ENCODE measurements around the gene CACNG4. TPM values are rescaled to one million over a fixed set of nuclear protein-coding genes. Genes with fewer than 3 reads are reported as not detected.
A peak's percentile ranks its signal among the peaks of the same experiment; 100 is the strongest.
"Not testable (repeated sequence)": the region's sequence is repeated elsewhere in the genome, so short reads cannot be mapped to it uniquely, and the experiment has no call there.

Gene CACNG4
- total RNA-seq, 1 donor from 2014 or later = 1.6 TPM

- DNase-seq = peak; percentile 60
Observed at GRCh38 chr17:66964930-66965800, 658 bp downstream of the CACNG4 start.

DNA sequence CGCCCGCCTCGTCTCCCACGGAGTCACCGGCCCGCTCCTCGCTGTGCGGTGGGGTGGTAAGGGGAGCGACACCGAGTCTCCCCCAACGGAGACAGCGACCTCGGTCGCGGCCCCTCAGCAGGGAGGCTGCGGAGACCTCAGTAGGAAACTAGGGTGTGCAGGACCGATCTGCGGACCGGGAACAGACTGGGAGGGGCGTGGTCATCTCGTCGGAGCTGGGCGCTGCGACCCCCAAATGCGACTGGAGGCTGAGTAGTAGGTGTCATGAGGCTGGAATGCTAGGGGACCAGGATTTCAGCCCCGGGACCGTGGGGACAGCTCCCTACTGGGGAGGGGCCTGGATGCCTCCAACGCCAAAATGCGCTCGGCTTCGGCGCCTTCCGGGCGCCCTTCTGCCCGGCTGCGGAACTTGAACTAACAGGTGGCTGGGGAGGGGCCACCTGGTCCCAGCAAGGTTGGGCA is 1.3 kb downstream of the CACNG4 start:
- DNase-seq = peak; percentile 33

- no peak for DNase-seq
Observed at GRCh38 chr17:66966298-66966697, 1.8 kb downstream of the CACNG4 start.

DNA sequence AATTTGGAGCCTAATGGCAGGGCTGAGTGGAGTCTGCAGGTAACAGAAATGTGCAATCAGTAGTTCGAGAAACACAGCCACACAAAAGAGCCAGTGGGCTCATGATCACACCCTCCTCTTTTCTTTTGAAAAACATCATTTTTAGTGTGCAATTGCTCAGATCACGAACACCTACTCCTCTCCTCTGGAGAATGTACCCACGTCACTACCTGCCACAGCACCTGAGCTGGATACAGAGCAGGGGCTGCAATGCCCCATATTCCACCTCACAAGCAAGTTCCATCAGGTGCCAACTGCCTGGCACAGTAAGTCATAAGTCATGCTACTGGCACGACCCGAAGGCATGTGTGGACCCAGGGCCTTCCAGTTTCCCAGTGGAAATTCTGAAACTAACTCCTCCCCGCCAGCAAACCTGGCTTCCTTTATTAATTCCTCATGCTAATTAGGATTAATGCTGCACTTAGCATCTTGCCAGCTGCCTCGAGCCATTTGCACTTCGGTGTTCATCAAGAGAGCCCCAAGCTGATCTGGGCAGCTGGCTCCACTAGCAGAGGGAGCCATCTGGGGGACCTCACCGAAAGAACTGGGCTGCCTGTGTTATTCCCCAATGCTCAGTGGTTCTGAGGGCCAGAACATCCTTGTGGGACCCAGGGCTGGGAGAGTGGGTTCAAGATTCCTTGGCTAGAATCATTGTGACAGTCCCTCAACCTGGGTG is 2.4 kb downstream of the CACNG4 start:
- DNase-seq = no peak

DNA sequence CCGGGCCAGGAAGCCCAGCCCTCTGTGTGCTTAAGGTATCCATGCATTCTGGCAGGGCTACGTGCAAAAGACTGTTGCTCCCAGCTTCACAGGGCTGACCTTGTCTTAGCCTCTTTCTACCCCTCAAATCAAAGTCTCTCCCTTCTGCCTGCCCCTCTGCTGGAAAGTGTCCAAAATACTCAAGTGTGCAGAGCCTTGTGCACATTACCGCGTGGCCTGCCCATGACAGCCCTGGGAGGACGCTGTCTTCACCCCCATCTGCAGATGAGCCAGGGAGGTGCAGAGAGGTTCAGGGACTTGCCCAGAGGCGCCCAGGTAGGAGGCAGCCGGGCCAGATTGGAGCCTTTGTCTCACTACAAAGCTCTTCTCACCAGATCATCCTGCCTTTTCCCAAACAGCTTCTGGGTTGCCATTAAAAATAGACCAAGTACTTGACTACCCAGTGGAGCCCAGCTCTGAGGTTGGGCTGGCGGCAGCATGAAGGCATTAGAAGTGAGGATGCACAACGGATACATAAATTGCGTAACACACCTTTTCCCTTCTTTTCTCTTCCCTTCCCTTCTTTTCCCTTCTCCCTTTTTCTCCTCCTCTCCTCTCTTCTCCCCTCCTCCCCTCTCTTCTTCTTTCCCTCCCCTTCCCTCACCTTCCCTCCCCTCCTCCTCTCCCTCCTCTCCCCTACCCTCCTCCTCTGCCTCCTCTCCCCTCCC is 3.5 kb downstream of the CACNG4 start:
- DNase-seq = peak; percentile 30

GRCh38 chr17:66968916-66969315 is 4.4 kb downstream of the CACNG4 start:
- DNase-seq = no peak

GRCh38 chr17:66970140-66970539 is 5.6 kb downstream of the CACNG4 start:
- no peak for DNase-seq

- no peak for DNase-seq
Observed at GRCh38 chr17:66970797-66971196, 6.3 kb downstream of the CACNG4 start.

DNA sequence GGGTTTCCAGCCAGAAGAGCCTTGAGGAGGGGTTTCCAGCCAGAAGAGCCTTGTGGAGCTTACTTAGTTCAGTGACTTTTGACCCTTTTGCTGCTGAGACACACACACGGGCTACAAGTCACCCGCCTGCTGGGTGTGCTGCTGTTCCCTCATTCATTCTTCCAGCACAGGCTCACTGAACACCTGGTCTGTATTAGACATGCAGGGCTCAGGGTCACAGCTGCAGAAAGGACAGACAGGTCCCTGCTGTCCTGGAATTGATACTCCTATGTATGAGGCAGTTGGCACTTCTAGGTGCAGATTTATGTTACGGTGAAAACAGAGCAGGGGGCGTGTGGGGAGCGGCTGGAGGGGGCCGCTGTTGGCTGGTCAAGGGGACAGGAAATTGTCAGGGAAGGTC is 6.8 kb downstream of the CACNG4 start:
- DNase-seq = peak; percentile 80

DNA sequence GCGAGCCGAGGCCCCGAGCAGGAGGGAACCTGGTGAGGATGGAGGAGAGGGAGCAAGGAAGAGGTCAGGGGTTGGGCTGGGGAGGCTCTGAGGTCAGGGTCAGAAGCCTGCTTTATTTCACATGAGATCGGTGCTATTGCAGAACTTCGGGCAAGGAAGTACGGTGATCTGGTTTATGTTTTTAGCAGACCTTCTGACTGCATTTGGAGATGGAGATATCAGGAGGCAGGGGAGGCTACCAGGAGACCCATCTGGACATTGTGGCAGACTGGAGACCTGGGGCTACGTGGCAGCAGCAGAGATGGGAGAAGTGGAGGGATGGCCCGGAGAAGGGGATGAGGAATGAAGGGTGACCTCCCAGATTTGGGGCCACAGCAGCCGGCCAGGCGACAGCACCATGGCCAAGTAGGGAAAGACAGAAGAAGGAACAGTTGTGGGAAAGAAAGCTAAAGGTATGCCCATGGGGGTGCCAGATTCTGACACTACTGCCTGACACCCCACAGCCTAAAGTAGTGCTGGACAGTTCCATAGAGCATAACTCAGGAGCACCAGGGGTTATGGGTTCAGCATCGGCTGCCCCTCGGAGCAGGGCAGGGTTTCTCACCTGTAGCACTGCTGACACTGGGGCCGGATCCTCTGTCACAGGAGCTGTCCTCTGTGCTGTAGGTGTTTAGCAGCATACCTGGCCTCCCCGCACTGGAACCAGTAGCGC is 7.4 kb downstream of the CACNG4 start:
- no peak for DNase-seq

GRCh38 chr17:66972442-66972830 is 7.9 kb downstream of the CACNG4 start:
- not testable (repeated sequence) for DNase-seq

DNA sequence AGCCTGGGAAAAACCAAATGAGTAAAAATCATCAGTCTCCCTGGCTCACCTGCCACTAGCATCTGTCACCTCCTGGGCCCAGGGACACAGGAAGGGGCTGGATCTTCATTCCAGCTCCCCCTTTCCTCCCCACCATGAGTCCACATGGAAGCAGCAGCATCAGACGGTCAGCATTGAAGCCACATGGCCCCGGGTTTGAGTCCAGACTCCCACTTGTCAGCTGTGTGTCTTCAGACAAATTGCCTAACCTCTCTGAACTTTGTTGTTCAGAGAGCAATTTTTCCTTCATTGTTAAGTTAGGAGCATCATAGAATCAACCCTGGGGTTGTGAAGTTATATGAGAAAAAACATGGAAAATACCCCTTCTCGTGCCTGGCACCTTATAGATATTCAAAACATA is 10.7 kb downstream of the CACNG4 start:
- no peak for DNase-seq

DNA sequence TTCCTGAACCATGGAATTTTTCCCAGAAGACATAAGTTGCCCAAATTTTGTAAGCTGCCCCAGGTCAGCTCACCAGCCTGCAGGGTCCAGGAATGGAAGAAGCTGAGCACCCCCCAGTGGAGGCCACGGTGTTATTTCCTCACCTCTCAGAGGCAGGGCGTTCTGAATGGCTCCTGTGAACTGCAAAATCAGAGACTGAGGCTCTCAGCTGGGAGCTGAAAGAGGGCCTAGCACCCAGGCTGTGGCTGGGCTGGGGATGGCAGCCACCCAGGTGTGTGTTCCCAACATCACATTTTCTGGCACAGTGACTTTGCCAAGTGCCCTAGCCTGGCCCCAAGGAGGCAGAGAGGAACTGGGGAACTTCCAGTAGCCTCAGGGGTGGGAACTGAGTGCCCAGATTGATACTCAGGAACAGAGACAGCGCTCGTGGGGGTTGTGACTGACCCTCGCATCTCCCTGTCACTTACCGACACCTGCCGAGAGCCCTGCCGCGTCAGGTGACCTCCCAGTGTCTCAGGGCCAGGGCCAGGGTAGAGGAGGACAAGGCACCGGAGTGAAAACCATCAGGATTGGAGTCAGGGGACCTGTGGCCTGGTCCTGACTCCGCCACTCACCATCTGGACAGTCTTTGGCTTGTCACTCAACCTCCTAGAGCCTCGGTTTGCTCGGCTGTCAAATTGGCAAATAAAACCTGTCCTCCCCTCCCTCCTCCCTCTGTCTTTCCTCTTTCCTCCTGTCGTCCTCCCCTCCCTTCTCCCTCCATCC is 11.3 kb downstream of the CACNG4 start:
- no peak for DNase-seq

GRCh38 chr17:66976379-66976663 is 11.8 kb downstream of the CACNG4 start:
- DNase-seq = no peak

GRCh38 chr17:66976781-66977201 is 12.3 kb downstream of the CACNG4 start:
- DNase-seq = no peak

GRCh38 chr17:66978514-66979061 is 14.1 kb downstream of the CACNG4 start:
- no peak for DNase-seq

- DNase-seq = no peak
Observed at GRCh38 chr17:66980896-66981295, 16.4 kb downstream of the CACNG4 start.

DNA sequence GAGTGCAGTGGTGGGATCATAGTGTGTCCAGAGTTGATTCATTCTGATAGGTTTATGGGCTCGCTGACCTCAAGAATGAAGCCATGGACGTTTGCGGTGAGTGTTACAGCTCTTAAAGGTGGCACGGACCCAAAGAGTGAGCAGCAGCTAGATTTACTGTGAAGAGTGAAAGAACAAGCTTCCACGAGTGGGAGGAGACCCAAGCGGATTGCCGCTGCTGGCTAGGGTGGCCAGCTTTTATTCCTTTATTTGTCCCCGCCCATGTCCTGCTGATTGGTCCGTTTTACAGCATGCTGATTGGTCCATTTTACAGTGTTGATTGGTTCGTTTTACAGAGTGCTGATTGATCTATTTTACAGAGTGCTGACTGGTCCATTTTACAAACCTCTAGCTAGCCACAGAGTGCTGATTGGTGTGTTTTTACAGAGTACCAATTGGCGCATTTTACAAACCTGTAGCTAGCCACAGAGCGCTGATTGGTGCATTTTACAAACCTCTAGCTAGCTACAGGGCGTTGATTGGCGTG is 17.5 kb downstream of the CACNG4 start:
- DNase-seq = no peak

GRCh38 chr17:66983414-66984021 is 19.0 kb downstream of the CACNG4 start:
- no peak for DNase-seq

- no peak for DNase-seq
Observed at GRCh38 chr17:66984730-66985129, 20.2 kb downstream of the CACNG4 start.
